HepG2 (cell line): ENCODE results near the gene GTF2E1. TPM values are rescaled to one million over a fixed set of nuclear protein-coding genes. Genes with fewer than 3 reads are reported as not detected.

Experiments
- ARNT2 ChIP-seq: sonication (generic); formaldehyde crosslinking; IDR thresholded peaks from 2 replicates; pipeline ENCODE4 v1.8.0; 2022; ENCODE audit warnings: mild to moderate bottlenecking, low read depth, missing genetic modification reagents, moderate library complexity
- FOSL1 ChIP-seq: sonication (generic); formaldehyde crosslinking; IDR thresholded peaks from 2 replicates; pipeline ENCODE4 v1.9.0; 2021; ENCODE audit warnings: missing genetic modification reagents, borderline replicate concordance
- FOXA1 ChIP-seq, 2 experiments: fragments of 450-650 bp in 1 of 2; sonication (generic) in 1 of 2; formaldehyde crosslinking in 1 of 2; IDR thresholded peaks; 2 replicates each; pipeline versions ENCODE4 v1.4.0 to v1.6.1; 2016 to 2020; ENCODE audit warnings: missing genetic modification reagents in 1 of 2
- KMT2B ChIP-seq: IDR thresholded peaks from 2 replicates; pipeline ENCODE4 v1.6.1; 2016; ENCODE audit warnings: missing genetic modification reagents, missing compliant biosample characterization
- ZFP82 ChIP-seq: sonication (generic); formaldehyde crosslinking; IDR thresholded peaks from 2 replicates; pipeline ENCODE4 v1.5.1; 2020; ENCODE audit warnings: mild to moderate bottlenecking, missing genetic modification reagents, borderline replicate concordance
- ZFY ChIP-seq: sonication (generic); formaldehyde crosslinking; IDR thresholded peaks from 2 replicates; pipeline ENCODE4 v1.4.0; 2020; ENCODE audit warnings: missing genetic modification reagents
- ZNF138 ChIP-seq: sonication (generic); formaldehyde crosslinking; IDR thresholded peaks from 2 replicates; pipeline ENCODE4 v1.5.0; 2020; ENCODE audit warnings: mild to moderate bottlenecking, low read depth, missing genetic modification reagents
- ZNF350 ChIP-seq: sonication (generic); formaldehyde crosslinking; IDR thresholded peaks from 2 replicates; pipeline ENCODE4 v1.4.0; 2020; ENCODE audit warnings: mild to moderate bottlenecking, low read depth, missing genetic modification reagents, borderline replicate concordance
- ZNF761 ChIP-seq: sonication (generic); formaldehyde crosslinking; conservative IDR thresholded peaks from 2 replicates; pipeline ENCODE4 v1.4.0; 2020; ENCODE audit warnings: mild to moderate bottlenecking, missing genetic modification reagents
- polyA plus RNA-seq, 8 experiments: library from polyadenylated mRNA; depleted of rRNA in 3 of 8; stranded (reverse) in 7 of 8; unstranded in 1 of 8; fragments of >200 nt; fragmentation: Illumina TruSeq in 4 of 8; extraction: Trizol in 4 of 8; gene quantifications; 2 replicates each; pipeline versions ENCODE4 v1.2.1 to v1.2.3, GENCODE V29; 2011 to 2016; ENCODE audit warnings: low read depth in 4 of 8, missing spikeins in 1 of 8, mixed read lengths in 1 of 8; ENCODE audit not compliant: insufficient read depth in 1 of 8
- total RNA-seq, 5 experiments: library from RNA; depleted of rRNA; stranded (reverse); fragments of >200 nt; fragmentation: Illumina TruSeq; extraction: Trizol; gene quantifications; 2 replicates each; pipeline ENCODE4 v1.2.3, GENCODE V29; 2016; ENCODE audit warnings: low read depth in 1 of 5
- TF ChIP-seq, protein P1 (sequence below): sonication (generic); formaldehyde crosslinking; IDR thresholded peaks from 2 replicates; pipeline ENCODE4 v1.9.0; 2022; ENCODE audit warnings: missing genetic modification reagents, mild to moderate bottlenecking, borderline replicate concordance
- TF ChIP-seq, protein P2 (sequence below): IDR thresholded peaks from 2 replicates; pipeline ENCODE4 v1.6.1; 2016; ENCODE audit warnings: missing genetic modification reagents, missing compliant biosample characterization
- TF ChIP-seq, protein P3 (sequence below): sonication (generic); formaldehyde crosslinking; IDR thresholded peaks from 2 replicates; pipeline ENCODE4 v1.4.0; 2020; ENCODE audit warnings: missing genetic modification reagents
- TF ChIP-seq, protein P4 (sequence below): sonication (generic); formaldehyde crosslinking; IDR thresholded peaks from 2 replicates; pipeline ENCODE4 v1.5.1; 2020; ENCODE audit warnings: mild to moderate bottlenecking, missing genetic modification reagents, moderate library complexity

GTF2E1 gene
- total and polyA plus RNA-seq, 2 of the 13 experiments (the other 11 are each of a cell fraction or from before 2014, with no cell fraction given), result 7.7 to 21.5 TPM

DNA sequence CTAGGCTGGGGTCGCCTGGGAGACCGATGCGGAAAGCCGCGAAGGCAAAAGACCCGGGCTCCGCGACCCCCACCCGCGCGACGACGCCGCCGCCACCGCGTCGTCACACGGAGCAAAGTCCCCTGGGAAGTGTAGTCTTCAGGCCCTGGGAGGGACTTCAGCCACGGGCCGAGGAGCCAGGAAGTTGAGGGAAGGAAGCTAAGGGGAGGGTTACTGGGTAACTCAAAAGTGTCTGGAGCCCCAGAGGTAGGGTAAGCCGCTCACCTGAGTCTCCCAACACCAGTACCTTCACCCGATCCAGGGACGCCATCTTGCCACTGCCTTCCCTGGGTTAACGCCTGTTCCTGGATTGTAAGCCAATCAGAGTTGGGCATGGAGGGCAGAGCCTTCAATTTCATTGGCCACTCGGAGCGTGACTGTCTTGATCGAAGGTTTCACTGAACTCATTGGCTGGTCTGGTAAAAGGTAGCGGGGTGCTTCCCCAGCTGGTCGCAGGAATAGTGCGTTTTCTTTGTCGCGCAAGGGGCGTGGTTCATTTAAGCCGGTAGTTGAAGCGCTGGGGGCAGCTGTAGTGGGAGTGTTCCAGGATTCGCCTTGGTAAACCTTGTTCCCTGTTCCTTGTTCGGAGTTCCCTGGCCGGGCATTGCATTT lies at the start of gene GTF2E1, which contains the start of gene RABL3 (continued):
- TF ChIP-seq, protein P1, sequence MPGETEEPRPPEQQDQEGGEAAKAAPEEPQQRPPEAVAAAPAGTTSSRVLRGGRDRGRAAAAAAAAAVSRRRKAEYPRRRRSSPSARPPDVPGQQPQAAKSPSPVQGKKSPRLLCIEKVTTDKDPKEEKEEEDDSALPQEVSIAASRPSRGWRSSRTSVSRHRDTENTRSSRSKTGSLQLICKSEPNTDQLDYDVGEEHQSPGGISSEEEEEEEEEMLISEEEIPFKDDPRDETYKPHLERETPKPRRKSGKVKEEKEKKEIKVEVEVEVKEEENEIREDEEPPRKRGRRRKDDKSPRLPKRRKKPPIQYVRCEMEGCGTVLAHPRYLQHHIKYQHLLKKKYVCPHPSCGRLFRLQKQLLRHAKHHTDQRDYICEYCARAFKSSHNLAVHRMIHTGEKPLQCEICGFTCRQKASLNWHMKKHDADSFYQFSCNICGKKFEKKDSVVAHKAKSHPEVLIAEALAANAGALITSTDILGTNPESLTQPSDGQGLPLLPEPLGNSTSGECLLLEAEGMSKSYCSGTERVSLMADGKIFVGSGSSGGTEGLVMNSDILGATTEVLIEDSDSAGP (CRISPR knock-in tag), result peak; percentile 47; the same call in 1 of the 2 replicates
- TF ChIP-seq, protein P2, sequence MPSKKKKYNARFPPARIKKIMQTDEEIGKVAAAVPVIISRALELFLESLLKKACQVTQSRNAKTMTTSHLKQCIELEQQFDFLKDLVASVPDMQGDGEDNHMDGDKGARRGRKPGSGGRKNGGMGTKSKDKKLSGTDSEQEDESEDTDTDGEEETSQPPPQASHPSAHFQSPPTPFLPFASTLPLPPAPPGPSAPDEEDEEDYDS (CRISPR knock-in tag), result peak; percentile 71
- TF ChIP-seq, protein P3, sequence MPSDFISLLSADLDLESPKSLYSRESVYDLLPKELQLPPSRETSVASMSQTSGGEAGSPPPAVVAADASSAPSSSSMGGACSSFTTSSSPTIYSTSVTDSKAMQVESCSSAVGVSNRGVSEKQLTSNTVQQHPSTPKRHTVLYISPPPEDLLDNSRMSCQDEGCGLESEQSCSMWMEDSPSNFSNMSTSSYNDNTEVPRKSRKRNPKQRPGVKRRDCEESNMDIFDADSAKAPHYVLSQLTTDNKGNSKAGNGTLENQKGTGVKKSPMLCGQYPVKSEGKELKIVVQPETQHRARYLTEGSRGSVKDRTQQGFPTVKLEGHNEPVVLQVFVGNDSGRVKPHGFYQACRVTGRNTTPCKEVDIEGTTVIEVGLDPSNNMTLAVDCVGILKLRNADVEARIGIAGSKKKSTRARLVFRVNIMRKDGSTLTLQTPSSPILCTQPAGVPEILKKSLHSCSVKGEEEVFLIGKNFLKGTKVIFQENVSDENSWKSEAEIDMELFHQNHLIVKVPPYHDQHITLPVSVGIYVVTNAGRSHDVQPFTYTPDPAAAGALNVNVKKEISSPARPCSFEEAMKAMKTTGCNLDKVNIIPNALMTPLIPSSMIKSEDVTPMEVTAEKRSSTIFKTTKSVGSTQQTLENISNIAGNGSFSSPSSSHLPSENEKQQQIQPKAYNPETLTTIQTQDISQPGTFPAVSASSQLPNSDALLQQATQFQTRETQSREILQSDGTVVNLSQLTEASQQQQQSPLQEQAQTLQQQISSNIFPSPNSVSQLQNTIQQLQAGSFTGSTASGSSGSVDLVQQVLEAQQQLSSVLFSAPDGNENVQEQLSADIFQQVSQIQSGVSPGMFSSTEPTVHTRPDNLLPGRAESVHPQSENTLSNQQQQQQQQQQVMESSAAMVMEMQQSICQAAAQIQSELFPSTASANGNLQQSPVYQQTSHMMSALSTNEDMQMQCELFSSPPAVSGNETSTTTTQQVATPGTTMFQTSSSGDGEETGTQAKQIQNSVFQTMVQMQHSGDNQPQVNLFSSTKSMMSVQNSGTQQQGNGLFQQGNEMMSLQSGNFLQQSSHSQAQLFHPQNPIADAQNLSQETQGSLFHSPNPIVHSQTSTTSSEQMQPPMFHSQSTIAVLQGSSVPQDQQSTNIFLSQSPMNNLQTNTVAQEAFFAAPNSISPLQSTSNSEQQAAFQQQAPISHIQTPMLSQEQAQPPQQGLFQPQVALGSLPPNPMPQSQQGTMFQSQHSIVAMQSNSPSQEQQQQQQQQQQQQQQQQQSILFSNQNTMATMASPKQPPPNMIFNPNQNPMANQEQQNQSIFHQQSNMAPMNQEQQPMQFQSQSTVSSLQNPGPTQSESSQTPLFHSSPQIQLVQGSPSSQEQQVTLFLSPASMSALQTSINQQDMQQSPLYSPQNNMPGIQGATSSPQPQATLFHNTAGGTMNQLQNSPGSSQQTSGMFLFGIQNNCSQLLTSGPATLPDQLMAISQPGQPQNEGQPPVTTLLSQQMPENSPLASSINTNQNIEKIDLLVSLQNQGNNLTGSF (CRISPR knock-in tag), result 0 out of 2 replicates have a peak, but pooled peaks have one; percentile 29
- TF ChIP-seq, protein P4, sequence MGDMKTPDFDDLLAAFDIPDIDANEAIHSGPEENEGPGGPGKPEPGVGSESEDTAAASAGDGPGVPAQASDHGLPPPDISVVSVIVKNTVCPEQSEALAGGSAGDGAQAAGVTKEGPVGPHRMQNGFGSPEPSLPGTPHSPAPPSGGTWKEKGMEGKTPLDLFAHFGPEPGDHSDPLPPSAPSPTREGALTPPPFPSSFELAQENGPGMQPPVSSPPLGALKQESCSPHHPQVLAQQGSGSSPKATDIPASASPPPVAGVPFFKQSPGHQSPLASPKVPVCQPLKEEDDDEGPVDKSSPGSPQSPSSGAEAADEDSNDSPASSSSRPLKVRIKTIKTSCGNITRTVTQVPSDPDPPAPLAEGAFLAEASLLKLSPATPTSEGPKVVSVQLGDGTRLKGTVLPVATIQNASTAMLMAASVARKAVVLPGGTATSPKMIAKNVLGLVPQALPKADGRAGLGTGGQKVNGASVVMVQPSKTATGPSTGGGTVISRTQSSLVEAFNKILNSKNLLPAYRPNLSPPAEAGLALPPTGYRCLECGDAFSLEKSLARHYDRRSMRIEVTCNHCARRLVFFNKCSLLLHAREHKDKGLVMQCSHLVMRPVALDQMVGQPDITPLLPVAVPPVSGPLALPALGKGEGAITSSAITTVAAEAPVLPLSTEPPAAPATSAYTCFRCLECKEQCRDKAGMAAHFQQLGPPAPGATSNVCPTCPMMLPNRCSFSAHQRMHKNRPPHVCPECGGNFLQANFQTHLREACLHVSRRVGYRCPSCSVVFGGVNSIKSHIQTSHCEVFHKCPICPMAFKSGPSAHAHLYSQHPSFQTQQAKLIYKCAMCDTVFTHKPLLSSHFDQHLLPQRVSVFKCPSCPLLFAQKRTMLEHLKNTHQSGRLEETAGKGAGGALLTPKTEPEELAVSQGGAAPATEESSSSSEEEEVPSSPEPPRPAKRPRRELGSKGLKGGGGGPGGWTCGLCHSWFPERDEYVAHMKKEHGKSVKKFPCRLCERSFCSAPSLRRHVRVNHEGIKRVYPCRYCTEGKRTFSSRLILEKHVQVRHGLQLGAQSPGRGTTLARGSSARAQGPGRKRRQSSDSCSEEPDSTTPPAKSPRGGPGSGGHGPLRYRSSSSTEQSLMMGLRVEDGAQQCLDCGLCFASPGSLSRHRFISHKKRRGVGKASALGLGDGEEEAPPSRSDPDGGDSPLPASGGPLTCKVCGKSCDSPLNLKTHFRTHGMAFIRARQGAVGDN (CRISPR knock-in tag), result peak; percentile 62
- no peak for TF ChIP-seq FOXA1 (IDR thresholded peaks at IDR 0.05)
- TF ChIP-seq FOXA1 (CRISPR knock-in tag; IDR thresholded peaks at IDR 0.05), result no peak
- no peak for TF ChIP-seq ZFP82 (CRISPR knock-in tag)
- TF ChIP-seq ZNF138 (CRISPR knock-in tag), result peak; percentile 85
- TF ChIP-seq KMT2B (CRISPR knock-in tag), result peak; percentile 94
- TF ChIP-seq FOSL1 (CRISPR knock-in tag), result no peak
- TF ChIP-seq ZNF761 (CRISPR knock-in tag), result 0 out of 2 replicates have a peak, but pooled peaks have one; percentile 47
- peak; percentile 31; the same call in 1 of the 2 replicates for TF ChIP-seq ARNT2
- TF ChIP-seq ZNF350 (CRISPR knock-in tag), result peak; percentile 74; the same call in 1 of the 2 replicates
- TF ChIP-seq ZFY (CRISPR knock-in tag), result peak; percentile 70; the same call in 1 of the 2 replicates
